B cell (primary cell): ENCODE measurements around the gene ZNF766.

Experiments used
- CTCF ChIP-seq: fragments of 200-600 bp; IDR thresholded peaks from one replicate; pipeline ENCODE4 v1.8.0; 2022; ENCODE audit warnings: antibody characterized with exemption, mild to moderate bottlenecking
- EZH2 ChIP-seq: IDR thresholded peaks from 2 replicates; pipeline ENCODE4 v1.6.1; 2012; ENCODE audit warnings: borderline replicate concordance, low read depth, mild to moderate bottlenecking, moderate library complexity, low read length; ENCODE audit not compliant: insufficient read depth, poor library complexity, severe bottlenecking

DNA sequence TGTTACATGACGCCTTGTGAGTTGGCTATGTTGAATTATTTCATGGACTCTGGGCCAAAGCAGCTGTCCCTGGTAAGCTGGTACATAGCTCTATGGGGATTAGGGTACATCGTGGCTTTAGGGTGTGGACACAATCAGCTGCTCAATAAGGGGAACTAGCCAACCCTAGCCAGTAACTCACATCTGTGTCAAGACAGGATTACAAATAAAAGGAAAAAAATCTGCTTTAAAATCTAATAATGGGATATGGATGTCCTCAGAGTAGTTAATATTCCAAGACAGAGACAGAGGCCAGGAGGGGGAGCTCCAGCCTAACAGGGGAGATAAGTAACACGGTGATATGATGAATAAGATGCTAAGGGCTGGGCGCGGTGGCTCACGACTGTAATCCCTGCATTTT, 21.1 kb upstream of the ZNF766 start:
- TF ChIP-seq CTCF (peak; percentile 47), EZH2 (no peak)
